ENCODE measurements around the gene IBA57. TPM values are rescaled to one million over a fixed set of nuclear protein-coding genes. Genes with fewer than 3 reads are reported as not detected.

Gene IBA57
- total RNA-seq, 1 donor from 2014 or later, result 7.7 TPM

DNA sequence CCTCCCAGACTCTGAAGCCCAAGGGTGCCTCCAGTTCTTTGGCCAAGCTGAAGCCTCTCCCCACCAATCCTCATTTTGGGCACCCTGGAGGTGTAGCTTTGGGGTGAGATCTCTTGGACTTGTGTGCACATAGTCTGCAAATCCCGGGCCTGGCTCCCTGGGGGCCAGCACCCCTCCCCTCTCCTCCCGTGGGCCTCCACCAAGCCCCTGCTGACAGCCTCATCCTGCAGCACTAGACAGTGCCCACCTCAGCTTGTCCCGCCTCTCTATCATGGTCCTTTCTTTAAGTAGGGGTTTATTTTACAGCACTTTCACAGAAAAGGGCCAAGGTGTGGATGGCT is 12.7 kb upstream of the IBA57 start:
- no peak overlapping the region for H3K27ac Mint-ChIP-seq (ENCODE audit: unreplicated experiment)
- peaks cover 5% of the 10 kb centered on the region for H3K27me3 Mint-ChIP-seq (ENCODE audit: unreplicated experiment)
- no peaks in the 10 kb centered on the region for H3K9me3 Mint-ChIP-seq (ENCODE audit: unreplicated experiment)
- no peaks in the 10 kb centered on the region for H3K36me3 Mint-ChIP-seq (ENCODE audit: unreplicated experiment)
- no peak overlapping the region for H3K4me3 Mint-ChIP-seq (ENCODE audit: unreplicated experiment)
- TF ChIP-seq, protein P1, sequence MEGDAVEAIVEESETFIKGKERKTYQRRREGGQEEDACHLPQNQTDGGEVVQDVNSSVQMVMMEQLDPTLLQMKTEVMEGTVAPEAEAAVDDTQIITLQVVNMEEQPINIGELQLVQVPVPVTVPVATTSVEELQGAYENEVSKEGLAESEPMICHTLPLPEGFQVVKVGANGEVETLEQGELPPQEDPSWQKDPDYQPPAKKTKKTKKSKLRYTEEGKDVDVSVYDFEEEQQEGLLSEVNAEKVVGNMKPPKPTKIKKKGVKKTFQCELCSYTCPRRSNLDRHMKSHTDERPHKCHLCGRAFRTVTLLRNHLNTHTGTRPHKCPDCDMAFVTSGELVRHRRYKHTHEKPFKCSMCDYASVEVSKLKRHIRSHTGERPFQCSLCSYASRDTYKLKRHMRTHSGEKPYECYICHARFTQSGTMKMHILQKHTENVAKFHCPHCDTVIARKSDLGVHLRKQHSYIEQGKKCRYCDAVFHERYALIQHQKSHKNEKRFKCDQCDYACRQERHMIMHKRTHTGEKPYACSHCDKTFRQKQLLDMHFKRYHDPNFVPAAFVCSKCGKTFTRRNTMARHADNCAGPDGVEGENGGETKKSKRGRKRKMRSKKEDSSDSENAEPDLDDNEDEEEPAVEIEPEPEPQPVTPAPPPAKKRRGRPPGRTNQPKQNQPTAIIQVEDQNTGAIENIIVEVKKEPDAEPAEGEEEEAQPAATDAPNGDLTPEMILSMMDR (IDR thresholded peaks at IDR 0.05; ENCODE audit: partially characterized antibody, unreplicated experiment), result no peak
- DNase-seq, result no peak
- no peaks in the 10 kb centered on the region for H3K4me1 Mint-ChIP-seq (ENCODE audit: low read depth, unreplicated experiment)

DNA sequence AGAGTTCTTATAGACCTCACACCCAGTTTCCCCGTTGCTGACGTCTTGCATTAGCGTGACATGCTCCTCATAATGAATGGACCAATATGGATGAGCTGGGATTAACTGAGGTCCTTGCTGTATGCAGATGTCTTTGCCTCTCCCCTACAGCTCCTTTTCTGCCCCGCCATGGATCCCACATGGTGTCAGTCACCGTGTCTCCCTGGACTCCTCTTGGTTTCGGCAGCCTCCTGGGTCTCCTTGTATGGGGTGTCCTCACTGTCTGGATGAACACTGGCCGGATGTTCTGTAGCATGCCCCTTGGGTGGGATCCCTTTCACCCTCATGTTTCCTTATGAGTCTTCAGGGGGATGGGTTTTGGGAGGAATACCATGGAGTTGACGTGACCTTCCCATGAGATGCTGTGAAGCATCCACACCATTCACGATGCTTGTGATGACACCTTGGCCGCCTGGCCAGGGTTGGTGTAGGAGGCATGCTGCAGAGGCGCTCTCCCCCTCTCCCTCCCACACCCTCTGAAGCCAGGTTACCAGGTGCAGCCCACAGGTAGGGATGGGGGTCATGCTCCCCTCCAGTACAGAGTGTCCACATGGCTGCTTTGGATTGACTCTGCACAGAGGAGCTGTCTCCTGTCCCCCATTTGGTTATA is 11.5 kb upstream of the IBA57 start:
- peaks cover 5% of the 10 kb centered on the region for H3K27me3 Mint-ChIP-seq (ENCODE audit: unreplicated experiment)
- TF ChIP-seq, protein P1 (IDR thresholded peaks at IDR 0.05; ENCODE audit: partially characterized antibody, unreplicated experiment), result no peak
- no peak for DNase-seq
- no peaks in the 10 kb centered on the region for H3K36me3 Mint-ChIP-seq (ENCODE audit: unreplicated experiment)
- H3K4me3 Mint-ChIP-seq (ENCODE audit: unreplicated experiment), result no peak overlapping the region
- no peaks in the 10 kb centered on the region for H3K9me3 Mint-ChIP-seq (ENCODE audit: unreplicated experiment)
- H3K4me1 Mint-ChIP-seq (ENCODE audit: low read depth, unreplicated experiment), result no peaks in the 10 kb centered on the region
- H3K27ac Mint-ChIP-seq (ENCODE audit: unreplicated experiment), result no peak overlapping the region

DNA sequence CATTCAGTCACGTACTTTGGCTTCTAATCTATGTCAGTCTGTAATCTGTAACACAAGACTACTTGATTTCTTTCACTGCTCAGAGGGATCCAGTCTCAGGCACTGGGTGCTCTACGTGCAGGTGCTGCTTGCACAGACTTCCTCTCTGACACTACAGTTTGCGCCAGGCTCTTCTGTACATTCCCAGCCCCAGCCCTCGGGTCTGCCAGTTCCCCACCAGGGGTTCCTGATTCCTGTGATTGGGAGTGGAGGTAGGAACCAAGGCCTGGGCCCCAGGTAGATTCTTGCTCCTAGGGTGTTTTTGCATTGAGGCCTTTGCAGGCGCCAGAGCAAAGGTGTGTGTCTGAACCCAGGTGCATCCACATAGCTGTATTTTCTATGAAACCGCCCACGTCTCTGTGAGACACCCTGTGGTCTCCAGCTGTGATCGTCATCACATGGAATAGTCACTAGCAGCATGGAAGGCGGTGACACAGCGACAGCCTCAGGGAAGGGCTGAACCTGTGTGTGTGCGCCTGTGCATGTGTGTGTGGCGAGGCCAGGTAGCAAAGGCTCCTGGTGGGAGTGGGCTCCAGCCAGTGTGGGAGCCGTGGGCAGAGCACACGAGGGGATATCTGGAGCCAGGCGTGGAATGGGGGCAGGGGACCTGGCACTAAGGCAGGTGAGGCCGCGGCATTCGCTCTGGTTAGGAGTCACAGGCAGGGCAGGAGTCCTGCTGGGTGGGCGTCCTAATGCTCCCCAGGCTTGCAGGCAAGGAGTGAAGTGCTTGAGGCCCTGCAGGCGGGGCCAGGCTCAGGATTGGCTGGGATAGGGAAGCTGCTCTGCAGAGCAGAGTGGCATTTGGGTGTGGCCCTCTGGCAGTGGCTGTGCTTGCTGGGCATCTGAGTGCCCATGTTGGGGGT is 10.7 kb upstream of the IBA57 start:
- Mint-ChIP-seq H3K4me1 (ENCODE audit: low read depth, unreplicated experiment) (no peaks in the 10 kb centered on the region), H3K27me3 (ENCODE audit: unreplicated experiment) (peaks cover 5% of the 10 kb centered on the region), H3K4me3 (ENCODE audit: unreplicated experiment) (no peak overlapping the region), H3K9me3 (ENCODE audit: unreplicated experiment) (no peaks in the 10 kb centered on the region), H3K36me3 (ENCODE audit: unreplicated experiment) (no peaks in the 10 kb centered on the region), H3K27ac (ENCODE audit: unreplicated experiment) (no peak overlapping the region)
- DNase-seq, result no peak
- TF ChIP-seq, protein P1 (IDR thresholded peaks at IDR 0.05; ENCODE audit: partially characterized antibody, unreplicated experiment), result no peak

DNA sequence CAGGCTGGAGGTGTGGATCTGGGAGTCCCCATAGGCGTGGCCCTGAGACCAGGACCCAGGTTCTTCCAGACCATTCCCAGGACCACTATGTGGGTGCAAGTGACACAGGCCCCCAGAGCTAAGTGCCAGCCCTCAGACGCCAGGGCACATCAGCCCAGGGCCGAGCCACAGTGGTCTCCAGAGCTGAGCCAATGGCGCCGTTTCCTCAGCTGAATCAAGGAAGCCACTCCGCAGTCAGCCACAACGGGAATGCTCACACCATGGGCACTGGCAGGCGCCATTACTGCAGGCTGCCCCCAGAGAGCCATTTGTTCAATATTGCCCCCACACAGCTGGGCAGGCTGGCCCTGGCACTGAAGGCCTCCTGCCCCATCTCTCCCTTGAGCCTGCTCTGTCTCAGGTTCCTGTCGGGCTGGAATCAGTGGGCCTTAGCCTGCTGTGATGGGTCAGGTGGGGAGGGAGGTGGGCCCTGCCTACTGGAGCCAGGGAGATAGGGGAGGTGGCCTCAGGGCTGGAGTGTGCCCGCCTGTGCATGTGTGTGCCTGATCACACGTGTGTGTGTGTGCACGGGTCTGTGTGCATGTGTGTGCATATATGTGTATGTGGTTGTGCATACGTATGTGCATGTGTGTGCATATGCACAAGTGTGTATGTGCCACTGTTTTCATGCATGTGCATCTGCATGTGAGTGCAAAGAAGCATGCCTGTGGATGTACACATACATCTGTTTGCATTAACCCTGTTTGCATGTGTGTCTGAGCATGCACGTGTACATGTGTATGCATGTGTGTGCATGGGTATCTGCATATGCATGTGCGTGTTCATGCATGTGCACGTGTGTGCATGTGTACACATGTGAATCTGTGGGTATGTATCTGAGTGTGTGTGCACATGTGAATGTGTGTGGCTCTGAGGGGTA is 9.7 kb upstream of the IBA57 start:
- TF ChIP-seq, protein P1 (IDR thresholded peaks at IDR 0.05; ENCODE audit: partially characterized antibody, unreplicated experiment), result no peak
- H3K27ac Mint-ChIP-seq (ENCODE audit: unreplicated experiment), result no peak overlapping the region
- no peak overlapping the region for H3K4me3 Mint-ChIP-seq (ENCODE audit: unreplicated experiment)
- no peaks in the 10 kb centered on the region for H3K9me3 Mint-ChIP-seq (ENCODE audit: unreplicated experiment)
- no peaks in the 10 kb centered on the region for H3K36me3 Mint-ChIP-seq (ENCODE audit: unreplicated experiment)
- peaks cover 5% of the 10 kb centered on the region for H3K27me3 Mint-ChIP-seq (ENCODE audit: unreplicated experiment)
- H3K4me1 Mint-ChIP-seq (ENCODE audit: low read depth, unreplicated experiment), result no peaks in the 10 kb centered on the region
- DNase-seq, result no peak

Measured in glutamatergic neuron (in vitro differentiated cells).